Mucosa of rectum (tissue), 2 donors: Measurements from ENCODE around the gene ALK.

Experiments
- H3K27ac ChIP-seq, 2 donors: one replicate each; pipeline ENCODE4 v1.7.0; 2013; ENCODE audit warnings: inconsistent platforms in 2 of 2, low read depth in 2 of 2, low read length in 2 of 2
- H3K27me3 ChIP-seq, 2 donors: one replicate each; pipeline ENCODE4 v1.7.0; 2013; ENCODE audit warnings: low read length in 2 of 2; ENCODE audit not compliant: control insufficient read depth in 2 of 2, insufficient read depth in 2 of 2
- H3K36me3 ChIP-seq, 2 donors: one replicate each; pipeline ENCODE4 v1.7.0; 2013; ENCODE audit warnings: low read length in 2 of 2; ENCODE audit not compliant: control insufficient read depth in 2 of 2, insufficient read depth in 2 of 2
- H3K4me1 ChIP-seq, 2 donors: one replicate each; pipeline ENCODE4 v1.7.0; 2013; ENCODE audit warnings: low read length in 2 of 2, mild to moderate bottlenecking in 1 of 2; ENCODE audit not compliant: control insufficient read depth in 2 of 2, insufficient read depth in 2 of 2
- H3K4me3 ChIP-seq, 2 donors: one replicate each; pipeline ENCODE4 v1.7.0; 2013; ENCODE audit warnings: low read length in 2 of 2
- H3K9ac ChIP-seq, 2 donors: one replicate each; pipeline ENCODE4 v1.7.0; 2013; ENCODE audit warnings: low read length in 2 of 2, low read depth in 1 of 2, mild to moderate bottlenecking in 1 of 2
- H3K9me3 ChIP-seq, 2 donors: one replicate each; pipeline ENCODE4 v1.7.0; 2013; ENCODE audit warnings: low read length in 2 of 2; ENCODE audit not compliant: control insufficient read depth in 2 of 2
- donor health status: healthy.
- donor health status: Normal muscosa, but diverticular disease.

ALK gene

GRCh38 chr2:29821591-29821990 lies 99.8 kb downstream of the ALK start:
- H3K4me1 ChIP-seq: no peaks in the 10 kb centered on the region
- no peaks in the 10 kb centered on the region for H3K36me3 ChIP-seq
- H3K27me3 ChIP-seq: no peaks in the 10 kb centered on the region

GRCh38 chr2:29819570-29819969 lies 101.8 kb downstream of the ALK start:
- H3K9me3 ChIP-seq: no peaks in the 10 kb centered on the region
- no peak overlapping the region for H3K4me3 ChIP-seq
- no peaks in the 10 kb centered on the region for H3K4me1 ChIP-seq
- no peak overlapping the region for H3K9ac ChIP-seq
- H3K27me3 ChIP-seq: no peaks in the 10 kb centered on the region
- no peak overlapping the region for H3K27ac ChIP-seq
- H3K36me3 ChIP-seq: no peaks in the 10 kb centered on the region

More at GRCh38 chr2:29821591-29821990, 99.8 kb downstream of the ALK start:
- Histone ChIP-seq H3K9me3 (no peaks in the 10 kb centered on the region), H3K27ac (no peak overlapping the region), H3K4me3 (no peak overlapping the region), H3K9ac (no peak overlapping the region)

- Histone ChIP-seq H3K4me1 (no peaks in the 10 kb centered on the region), H3K27me3 (no peaks in the 10 kb centered on the region), H3K27ac (no peak overlapping the region), H3K36me3 (no peaks in the 10 kb centered on the region), H3K9ac (no peak overlapping the region), H3K4me3 (no peak overlapping the region), H3K9me3 (no peaks in the 10 kb centered on the region)
These were observed 103.3 kb downstream of the ALK start for GRCh38 chr2:29817801-29818680.

- no peaks in the 10 kb centered on the region for H3K27me3 ChIP-seq
- no peak overlapping the region for H3K4me3 ChIP-seq
- H3K27ac ChIP-seq: no peak overlapping the region
- H3K36me3 ChIP-seq: no peaks in the 10 kb centered on the region
- no peaks in the 10 kb centered on the region for H3K9me3 ChIP-seq
- H3K4me1 ChIP-seq: no peaks in the 10 kb centered on the region
- H3K9ac ChIP-seq: no peak overlapping the region
These were observed 104.1 kb downstream of the ALK start for GRCh38 chr2:29817299-29817698.

- Histone ChIP-seq H3K9ac (no peak overlapping the region), H3K27ac (no peak overlapping the region), H3K4me3 (no peak overlapping the region), H3K4me1 (no peaks in the 10 kb centered on the region), H3K36me3 (no peaks in the 10 kb centered on the region), H3K27me3 (no peaks in the 10 kb centered on the region), H3K9me3 (no peaks in the 10 kb centered on the region)
These were observed 104.7 kb downstream of the ALK start for GRCh38 chr2:29816651-29817050.

GRCh38 chr2:29811378-29811777 lies 110.0 kb downstream of the ALK start:
- no peaks in the 10 kb centered on the region for H3K4me1 ChIP-seq
- H3K9ac ChIP-seq: no peak overlapping the region
- no peak overlapping the region for H3K4me3 ChIP-seq
- H3K9me3 ChIP-seq: no peaks in the 10 kb centered on the region
- no peak overlapping the region for H3K27ac ChIP-seq
- H3K36me3 ChIP-seq: no peaks in the 10 kb centered on the region
- H3K27me3 ChIP-seq: no peaks in the 10 kb centered on the region

GRCh38 chr2:29810956-29811355 lies 110.4 kb downstream of the ALK start:
- H3K36me3 ChIP-seq: no peaks in the 10 kb centered on the region
- no peak overlapping the region for H3K9ac ChIP-seq
- no peak overlapping the region for H3K4me3 ChIP-seq
- H3K4me1 ChIP-seq: no peaks in the 10 kb centered on the region
- H3K27ac ChIP-seq: no peak overlapping the region
- H3K27me3 ChIP-seq: no peaks in the 10 kb centered on the region
- H3K9me3 ChIP-seq: no peaks in the 10 kb centered on the region

- no peak overlapping the region for H3K27ac ChIP-seq
- H3K4me3 ChIP-seq: no peak overlapping the region
- no peak overlapping the region for H3K9ac ChIP-seq
- no peaks in the 10 kb centered on the region for H3K27me3 ChIP-seq
- no peaks in the 10 kb centered on the region for H3K9me3 ChIP-seq
- H3K36me3 ChIP-seq: no peaks in the 10 kb centered on the region
- H3K4me1 ChIP-seq: no peaks in the 10 kb centered on the region
These were observed 113.1 kb downstream of the ALK start for GRCh38 chr2:29808321-29808720.

GRCh38 chr2:29807082-29807481 lies 114.3 kb downstream of the ALK start:
- no peaks in the 10 kb centered on the region for H3K36me3 ChIP-seq
- no peak overlapping the region for H3K9ac ChIP-seq
- no peaks in the 10 kb centered on the region for H3K9me3 ChIP-seq
- no peaks in the 10 kb centered on the region for H3K4me1 ChIP-seq
- H3K27me3 ChIP-seq: no peaks in the 10 kb centered on the region
- no peak overlapping the region for H3K4me3 ChIP-seq
- no peak overlapping the region for H3K27ac ChIP-seq

GRCh38 chr2:29806461-29806860 lies 114.9 kb downstream of the ALK start:
- Histone ChIP-seq H3K27ac (no peak overlapping the region), H3K27me3 (no peaks in the 10 kb centered on the region), H3K36me3 (no peaks in the 10 kb centered on the region), H3K4me1 (no peaks in the 10 kb centered on the region), H3K9me3 (no peaks in the 10 kb centered on the region), H3K9ac (no peak overlapping the region), H3K4me3 (no peak overlapping the region)
